Amniotic stem cell (primary cell): ENCODE data around the gene ZNF777.
"Not testable (repeated sequence)": the region's sequence is repeated elsewhere in the genome, so short reads cannot be mapped to it uniquely, and the experiment has no call there.

Source experiments
- DNase-seq: peaks from one replicate; lab custom pipeline; 2025; lab: John Stamatoyannopoulos, UW

Gene ZNF777

GRCh38 chr7:149413083-149413482 lies 47.8 kb downstream of the ZNF777 start:
- not testable (repeated sequence) for DNase-seq

- no peak for DNase-seq
Measured at GRCh38 chr7:149409895-149410294, 51.0 kb downstream of the ZNF777 start.

GRCh38 chr7:149404825-149405224 lies 56.0 kb downstream of the ZNF777 start:
- no peak for DNase-seq

- DNase-seq: no peak
Measured at GRCh38 chr7:149404396-149404795, 56.5 kb downstream of the ZNF777 start.

GRCh38 chr7:149398195-149398820 lies 62.6 kb downstream of the ZNF777 start:
- DNase-seq: no peak

GRCh38 chr7:149397470-149398043 lies 63.3 kb downstream of the ZNF777 start:
- no peak for DNase-seq

GRCh38 chr7:149388550-149389335 lies 72.1 kb downstream of the ZNF777 start:
- DNase-seq: not testable (repeated sequence)

GRCh38 chr7:149386514-149386913 lies 74.3 kb downstream of the ZNF777 start:
- DNase-seq: not testable (repeated sequence)

GRCh38 chr7:149385195-149385950 lies 75.5 kb downstream of the ZNF777 start:
- DNase-seq: no peak
